Esophagus squamous epithelium (tissue), 5 donors: ENCODE data around the gene AKR1B15. TPM values are rescaled to one million over a fixed set of nuclear protein-coding genes. Genes with fewer than 3 reads are reported as not detected.
A peak's percentile ranks its signal among the peaks of the same experiment; 100 is the strongest.

ENCODE experiments used
- DNase-seq: peaks from one replicate; lab custom pipeline; 2025; lab: John Stamatoyannopoulos, UW
- H3K27ac ChIP-seq, 4 donors: fragments of 200-600 bp; sonication (generic); one replicate each; pipeline ENCODE4 v1.5.1; 2016 to 2019; ENCODE audit warnings: mild to moderate bottlenecking in 1 of 4
- H3K27me3 ChIP-seq, 4 donors: fragments of 200-600 bp; sonication (generic); 1 replicate in 3 of 4; 2 replicates in 1 of 4; pipeline versions ENCODE4 v1.5.1 to v1.6.0; 2017 to 2021; ENCODE audit warnings: antibody characterized with exemption in 1 of 4
- H3K36me3 ChIP-seq, 3 donors: fragments of 200-600 bp; sonication (generic); one replicate each; pipeline ENCODE4 v1.5.1; 2016 to 2019
- H3K4me1 ChIP-seq, 3 donors: fragments of 200-600 bp; sonication (generic); one replicate each; pipeline ENCODE4 v1.5.1; 2017 to 2019
- H3K4me3 ChIP-seq, 4 donors: fragments of 200-600 bp; sonication (generic); 1 replicate in 3 of 4; 2 replicates in 1 of 4; pipeline ENCODE4 v1.5.1; 2016 to 2019; ENCODE audit warnings: mild to moderate bottlenecking in 2 of 4, moderate library complexity in 1 of 4
- H3K9me3 ChIP-seq, 3 donors: fragments of 200-600 bp; sonication (generic); one replicate each; pipeline ENCODE4 v1.5.1; 2016 to 2019
- CTCF ChIP-seq, 6 experiments: fragments of 450-650 bp in 4 of 6; fragments of 200-600 bp in 2 of 6; sonication (generic) in 2 of 6; IDR thresholded peaks; one replicate each; pipeline ENCODE4 v1.5.1; 2016 to 2019; ENCODE audit warnings: antibody characterized with exemption in 6 of 6, mild to moderate bottlenecking in 4 of 6, moderate library complexity in 4 of 6
- POLR2A ChIP-seq, 4 donors: fragments of 450-650 bp; IDR thresholded peaks; one replicate each; pipeline ENCODE4 v1.6.1; 2017; ENCODE audit warnings: antibody characterized with exemption in 4 of 4, mild to moderate bottlenecking in 4 of 4, moderate library complexity in 3 of 4
- WGBS, 2 donors: methylation state at CpG; one replicate each; pipeline ENCODE4 v1.1.5; 2018; 5-methylcytosine and 5-hydroxymethylcytosine counted together
- intact Hi-C: fragments of 100-400 bp; cut with DNase I; formaldehyde crosslinking; loops from one replicate; pipeline ENCODE4 v1.15.0; 2022
- total RNA-seq, 4 donors: library from RNA; depleted of rRNA; stranded (reverse); fragments of >200 nt; gene quantifications; one replicate each; pipeline ENCODE4 v1.1.0, GENCODE V29; 2016
- donor health status: DM: yes; HTN: yes; CAD: no.

The AKR1B15 gene
- total RNA-seq, 4 donors from 2014 or later: 0.57 to 6.8 (median 4.7) TPM

GRCh38 chr7:134505856-134506255 lies 43.1 kb upstream of the AKR1B15 start:
- H3K27me3 ChIP-seq: no peaks in the 10 kb centered on the region
- no peak overlapping the region for H3K4me3 ChIP-seq
- no peaks in the 10 kb centered on the region for H3K9me3 ChIP-seq
- WGBS, 2 donors: 62 to 73% methylated on average over 4 of the region's 4 CpGs
- intact Hi-C loops: no loop called here
- no peak for TF ChIP-seq CTCF (IDR thresholded peaks at IDR 0.05)
- peaks cover 0 to 6% (median 0%) of the 10 kb centered on the region in 3 donors for H3K4me1 ChIP-seq
- H3K36me3 ChIP-seq: no peaks in the 10 kb centered on the region
- no peak for DNase-seq
- H3K27ac ChIP-seq: no peak overlapping the region

GRCh38 chr7:134509010-134509409 lies 39.9 kb upstream of the AKR1B15 start:
- Histone ChIP-seq H3K36me3 (no peaks in the 10 kb centered on the region), H3K9me3 (no peaks in the 10 kb centered on the region), H3K4me3 (no peak overlapping the region), H3K27ac (no peak overlapping the region), H3K27me3 (no peaks in the 10 kb centered on the region), H3K4me1 (peaks cover 0 to 6% (median 0%) of the 10 kb centered on the region in 3 donors)
- intact Hi-C loops: no loop called here
- TF ChIP-seq POLR2A (IDR thresholded peaks at IDR 0.05) (no peak), CTCF (IDR thresholded peaks at IDR 0.05) (no peak)
- 80 to 100% methylated on average over 1 of the region's 1 CpG for WGBS, 2 donors
- no peak for DNase-seq

GRCh38 chr7:134510646-134511045 lies 38.3 kb upstream of the AKR1B15 start:
- peaks cover 4 to 15% (median 7%) of the 10 kb centered on the region in 3 donors for H3K4me1 ChIP-seq
- no peak for DNase-seq
- no peak overlapping the region for H3K27ac ChIP-seq
- intact Hi-C loops: loop anchor here (5.0 kb wide), 1 partner anchor 97 kb away; no protein-coding TSS in a partner anchor
- 73 to 75% methylated on average over 5 of the region's 5 CpGs for WGBS, 2 donors
- TF ChIP-seq CTCF (IDR thresholded peaks at IDR 0.05): no peak
- TF ChIP-seq POLR2A (IDR thresholded peaks at IDR 0.05): no peak
- no peak overlapping the region for H3K4me3 ChIP-seq
- H3K36me3 ChIP-seq: no peaks in the 10 kb centered on the region
- no peaks in the 10 kb centered on the region for H3K27me3 ChIP-seq
- H3K9me3 ChIP-seq: no peaks in the 10 kb centered on the region

GRCh38 chr7:134512271-134512670 lies 36.6 kb upstream of the AKR1B15 start:
- no peaks in the 10 kb centered on the region for H3K27me3 ChIP-seq
- no peak overlapping the region for H3K27ac ChIP-seq
- H3K9me3 ChIP-seq: no peaks in the 10 kb centered on the region
- H3K4me3 ChIP-seq: no peak overlapping the region
- H3K4me1 ChIP-seq: peaks cover 6 to 27% (median 11%) of the 10 kb centered on the region in 3 donors
- WGBS, 2 donors: 83 to 88% methylated on average over 1 of the region's 1 CpG
- intact Hi-C loops: loop anchor here (2.0 to 5.0 kb wide), 2 partner anchors 79 to 95 kb away; no protein-coding TSS in a partner anchor
- no peak for DNase-seq
- TF ChIP-seq CTCF (IDR thresholded peaks at IDR 0.05): no peak
- TF ChIP-seq POLR2A (IDR thresholded peaks at IDR 0.05): no peak
- H3K36me3 ChIP-seq: no peaks in the 10 kb centered on the region

- H3K4me1 ChIP-seq: peaks cover 6 to 27% (median 11%) of the 10 kb centered on the region in 3 donors
- WGBS, 2 donors: 36 to 53% methylated on average over 9 of the region's 9 CpGs
- H3K4me3 ChIP-seq: no peak overlapping the region
- TF ChIP-seq CTCF (IDR thresholded peaks at IDR 0.05) (peak in 5 of 6 experiments; percentile 61 to 86 (median 77)), POLR2A (IDR thresholded peaks at IDR 0.05) (no peak)
- H3K27me3 ChIP-seq: no peaks in the 10 kb centered on the region
- no peak overlapping the region for H3K27ac ChIP-seq
- H3K36me3 ChIP-seq: no peaks in the 10 kb centered on the region
- intact Hi-C loops: loop anchor here (2.0 to 5.0 kb wide), 2 partner anchors 80 to 94 kb away; no protein-coding TSS in a partner anchor
- DNase-seq: no peak
- no peaks in the 10 kb centered on the region for H3K9me3 ChIP-seq
These were observed 35.6 kb upstream of the AKR1B15 start for GRCh38 chr7:134513169-134513752.
